HEK293 (cell line): ENCODE results near the gene NOPCHAP1.

Experiments
- CTCF ChIA-PET: fragments of 350-600 bp; formaldehyde crosslinking; extraction: SDS; loops from one replicate; lab custom pipeline; 2021; ENCODE audit warnings: antibody characterized with exemption; lab: Yijun Ruan, JAX
- POLR2A ChIA-PET: fragments of 300-600 bp; formaldehyde crosslinking; extraction: SDS; loops from one replicate; lab custom pipeline; 2020; ENCODE audit warnings: antibody characterized with exemption, inconsistent platforms; lab: Yijun Ruan, JAX
- H3K27ac ChIP-seq: fragments of 200-500 bp; sonication (Bioruptor generic); 2 replicates; pipeline ENCODE4 v1.5.1; 2014; ENCODE audit warnings: low read depth, low read length, control low read depth, inconsistent platforms; ENCODE audit errors: extremely low read depth
- H3K36me3 ChIP-seq, 2 experiments: fragments of 200-500 bp in 1 of 2; sonication (Bioruptor generic) in 1 of 2; 1 replicate in 1 of 2; 2 replicates in 1 of 2; pipeline ENCODE4 v1.5.1; 2014 to 2017; ENCODE audit warnings: inconsistent platforms in 2 of 2, low read length in 2 of 2; ENCODE audit not compliant: control insufficient read depth in 2 of 2, insufficient read depth in 1 of 2
- H3K4me1 ChIP-seq: fragments of 200-500 bp; sonication (Bioruptor generic); 2 replicates; pipeline ENCODE4 v1.5.1; 2014; ENCODE audit warnings: mild to moderate bottlenecking, low read length, inconsistent platforms; ENCODE audit not compliant: control insufficient read depth, insufficient read depth
- H3K4me3 ChIP-seq: 2 replicates; pipeline ENCODE4 v1.5.1; 2011; ENCODE audit warnings: low read depth, mild to moderate bottlenecking, control low read depth, low read length, moderate library complexity
- H3K9me3 ChIP-seq: fragments of 200-500 bp; sonication (Bioruptor generic); 2 replicates; pipeline ENCODE4 v1.5.1; 2014; ENCODE audit warnings: low read depth, low read length, inconsistent platforms; ENCODE audit not compliant: control insufficient read depth, insufficient read depth
- GLI2 ChIP-seq: fragments of 450-650 bp; formaldehyde crosslinking; IDR thresholded peaks from 2 replicates; pipeline ENCODE4; 2017; ENCODE audit warnings: missing biosample characterization, missing genetic modification characterization, low read depth, borderline replicate concordance
- GLIS1 ChIP-seq: fragments of 450-650 bp; formaldehyde crosslinking; IDR thresholded peaks from 2 replicates; pipeline ENCODE4 v1.5.1; 2016; ENCODE audit warnings: missing biosample characterization, missing genetic modification characterization
- HOXC10 ChIP-seq: sonication (generic); formaldehyde crosslinking; IDR thresholded peaks from 2 replicates; pipeline ENCODE4 v1.8.1; 2023; ENCODE audit warnings: mild to moderate bottlenecking, missing genetic modification reagents
- OSR2 ChIP-seq: fragments of 450-650 bp; formaldehyde crosslinking; IDR thresholded peaks from 2 replicates; pipeline ENCODE4 v1.5.1; 2016; ENCODE audit warnings: missing biosample characterization, missing genetic modification characterization
- ZBTB1 ChIP-seq: fragments of 450-650 bp; formaldehyde crosslinking; IDR thresholded peaks from 2 replicates; pipeline ENCODE4 v1.5.1; 2016; ENCODE audit warnings: missing biosample characterization, missing genetic modification characterization
- ZBTB20 ChIP-seq: fragments of 450-650 bp; formaldehyde crosslinking; IDR thresholded peaks from 2 replicates; pipeline ENCODE4 v1.5.1; 2016; ENCODE audit warnings: missing biosample characterization, missing genetic modification characterization
- ZBTB8A ChIP-seq: fragments of 450-650 bp; formaldehyde crosslinking; IDR thresholded peaks from 2 replicates; pipeline ENCODE4 v1.5.1; 2016; ENCODE audit warnings: missing biosample characterization, missing genetic modification characterization
- ZNF248 ChIP-seq: fragments of 450-650 bp; formaldehyde crosslinking; IDR thresholded peaks from 2 replicates; pipeline ENCODE4 v1.5.1; 2017; ENCODE audit warnings: missing biosample characterization, missing genetic modification characterization
- ZNF302 ChIP-seq: fragments of 450-650 bp; formaldehyde crosslinking; IDR thresholded peaks from 2 replicates; pipeline ENCODE4 v1.5.1; 2016; ENCODE audit warnings: missing biosample characterization, missing genetic modification characterization, low read depth
- ZNF354C ChIP-seq: fragments of 450-650 bp; formaldehyde crosslinking; IDR thresholded peaks from 2 replicates; pipeline ENCODE4 v1.5.1; 2016; ENCODE audit warnings: missing biosample characterization, missing genetic modification characterization, low read depth, borderline replicate concordance
- ZNF391 ChIP-seq: fragments of 450-650 bp; formaldehyde crosslinking; IDR thresholded peaks from 2 replicates; pipeline ENCODE4 v1.5.1; 2016; ENCODE audit warnings: low read depth, missing biosample characterization, missing genetic modification characterization, borderline replicate concordance
- ZNF549 ChIP-seq: fragments of 450-650 bp; IDR thresholded peaks from 2 replicates; pipeline ENCODE4 v1.5.1; 2018; ENCODE audit warnings: missing biosample characterization, missing genetic modification characterization, mild to moderate bottlenecking, inconsistent platforms, moderate library complexity
- ZNF561 ChIP-seq: fragments of 450-650 bp; IDR thresholded peaks from 2 replicates; pipeline ENCODE4 v1.5.1; 2018; ENCODE audit warnings: missing biosample characterization, missing genetic modification characterization, borderline replicate concordance
- ZNF677 ChIP-seq: fragments of 450-650 bp; IDR thresholded peaks from 2 replicates; pipeline ENCODE4 v1.5.0; 2018; ENCODE audit warnings: missing biosample characterization, mild to moderate bottlenecking, missing genetic modification characterization, moderate library complexity
- ZNF707 ChIP-seq: fragments of 450-650 bp; formaldehyde crosslinking; IDR thresholded peaks from 2 replicates; pipeline ENCODE4 v1.5.1; 2016; ENCODE audit warnings: missing biosample characterization, missing genetic modification characterization
- ZNF747 ChIP-seq: fragments of 450-650 bp; formaldehyde crosslinking; IDR thresholded peaks from 2 replicates; pipeline ENCODE4 v1.5.1; 2016; ENCODE audit warnings: missing biosample characterization, missing genetic modification characterization
- ZNF843 ChIP-seq: fragments of 450-650 bp; formaldehyde crosslinking; IDR thresholded peaks from 2 replicates; pipeline ENCODE4 v1.5.1; 2016; ENCODE audit warnings: missing biosample characterization, missing genetic modification characterization
- TF ChIP-seq, protein P1 (sequence below): fragments of 450-650 bp; formaldehyde crosslinking; IDR thresholded peaks from 2 replicates; pipeline ENCODE4 v1.5.1; 2016; ENCODE audit warnings: missing biosample characterization, missing genetic modification characterization, borderline replicate concordance
- TF ChIP-seq, protein P2 (sequence below): fragments of 450-650 bp; formaldehyde crosslinking; IDR thresholded peaks from 2 replicates; pipeline ENCODE4 v1.5.1; 2016; ENCODE audit warnings: missing biosample characterization, missing genetic modification characterization
- TF ChIP-seq, protein P3 (sequence below): fragments of 450-650 bp; formaldehyde crosslinking; IDR thresholded peaks from 2 replicates; pipeline ENCODE4 v1.5.1; 2016; ENCODE audit warnings: missing biosample characterization, missing genetic modification characterization
- TF ChIP-seq, protein P4 (sequence below): fragments of 450-650 bp; formaldehyde crosslinking; IDR thresholded peaks from 2 replicates; pipeline ENCODE4; 2016; ENCODE audit warnings: missing biosample characterization, missing genetic modification characterization
- TF ChIP-seq, protein P5 (sequence below): fragments of 450-650 bp; formaldehyde crosslinking; IDR thresholded peaks from 2 replicates; pipeline ENCODE4 v1.5.1; 2016; ENCODE audit warnings: missing biosample characterization, missing genetic modification characterization
- TF ChIP-seq, protein P6 (sequence below): sonication (generic); formaldehyde crosslinking; IDR thresholded peaks from 2 replicates; pipeline ENCODE4 v1.8.1; 2022; ENCODE audit warnings: mild to moderate bottlenecking, moderate library complexity, missing genetic modification reagents

NOPCHAP1 gene

DNA sequence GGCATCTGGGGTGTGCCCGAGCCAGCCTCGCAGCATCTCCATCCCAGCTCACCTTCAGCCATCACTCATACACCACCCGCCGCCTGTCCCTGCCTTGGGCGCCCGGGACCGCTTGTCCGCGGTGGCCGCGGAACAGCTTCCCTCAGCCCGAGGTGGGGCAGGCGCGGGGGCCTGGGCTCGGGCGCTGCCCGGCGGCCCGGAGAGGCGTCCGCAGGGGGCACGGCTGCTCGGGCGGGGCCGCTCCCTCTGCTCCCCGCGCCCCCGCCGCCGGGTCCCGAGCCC lies 28.5 kb upstream of the NOPCHAP1 start:
- Histone ChIP-seq H3K36me3 (no peaks in the 10 kb centered on the region), H3K4me1 (peaks cover 24% of the 10 kb centered on the region), H3K27ac (peak overlapping the region; percentile 85), H3K4me3 (peak overlapping the region; percentile 94), H3K9me3 (no peaks in the 10 kb centered on the region)
- ChIA-PET CTCF (interaction anchor here (0.6 to 1.1 kb wide), 4 partner anchors 22 to 939 kb away, joined by 3 to 5 read pairs (median 4); no protein-coding TSS in a partner anchor), POLR2A (interaction anchor here (1.0 to 2.5 kb wide), 3 partner anchors 15 to 29 kb away, joined by 3 to 12 read pairs (median 3); partner anchors contain the start of gene NOPCHAP1)
- TF ChIP-seq ZNF561 (tag by site-specific recombination) (peak; percentile 46; the same call in 1 of the 2 replicates), GLIS1 (no peak), ZBTB1 (tag by site-specific recombination) (no peak), ZNF677 (tag by site-specific recombination) (0 out of 2 replicates have a peak, but pooled peaks have one; percentile 14), HOXC10 (CRISPR knock-in tag) (no peak), ZNF354C (no peak), ZBTB20 (tag by site-specific recombination) (peak; percentile 85; the same call in 1 of the 2 replicates), ZNF843 (tag by site-specific recombination) (no peak), GLI2 (tag by site-specific recombination) (no peak), ZBTB8A (tag by site-specific recombination) (peak; percentile 90; the same call in 1 of the 2 replicates)
- TF ChIP-seq, protein P1, sequence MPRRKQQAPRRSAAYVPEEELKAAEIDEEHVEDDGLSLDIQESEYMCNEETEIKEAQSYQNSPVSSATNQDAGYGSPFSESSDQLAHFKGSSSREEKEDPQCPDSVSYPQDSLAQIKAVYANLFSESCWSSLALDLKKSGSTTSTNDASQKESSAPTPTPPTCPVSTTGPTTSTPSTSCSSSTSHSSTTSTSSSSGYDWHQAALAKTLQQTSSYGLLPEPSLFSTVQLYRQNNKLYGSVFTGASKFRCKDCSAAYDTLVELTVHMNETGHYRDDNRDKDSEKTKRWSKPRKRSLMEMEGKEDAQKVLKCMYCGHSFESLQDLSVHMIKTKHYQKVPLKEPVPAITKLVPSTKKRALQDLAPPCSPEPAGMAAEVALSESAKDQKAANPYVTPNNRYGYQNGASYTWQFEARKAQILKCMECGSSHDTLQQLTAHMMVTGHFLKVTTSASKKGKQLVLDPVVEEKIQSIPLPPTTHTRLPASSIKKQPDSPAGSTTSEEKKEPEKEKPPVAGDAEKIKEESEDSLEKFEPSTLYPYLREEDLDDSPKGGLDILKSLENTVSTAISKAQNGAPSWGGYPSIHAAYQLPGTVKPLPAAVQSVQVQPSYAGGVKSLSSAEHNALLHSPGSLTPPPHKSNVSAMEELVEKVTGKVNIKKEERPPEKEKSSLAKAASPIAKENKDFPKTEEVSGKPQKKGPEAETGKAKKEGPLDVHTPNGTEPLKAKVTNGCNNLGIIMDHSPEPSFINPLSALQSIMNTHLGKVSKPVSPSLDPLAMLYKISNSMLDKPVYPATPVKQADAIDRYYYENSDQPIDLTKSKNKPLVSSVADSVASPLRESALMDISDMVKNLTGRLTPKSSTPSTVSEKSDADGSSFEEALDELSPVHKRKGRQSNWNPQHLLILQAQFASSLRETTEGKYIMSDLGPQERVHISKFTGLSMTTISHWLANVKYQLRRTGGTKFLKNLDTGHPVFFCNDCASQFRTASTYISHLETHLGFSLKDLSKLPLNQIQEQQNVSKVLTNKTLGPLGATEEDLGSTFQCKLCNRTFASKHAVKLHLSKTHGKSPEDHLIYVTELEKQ = no peak
- TF ChIP-seq, protein P2, sequence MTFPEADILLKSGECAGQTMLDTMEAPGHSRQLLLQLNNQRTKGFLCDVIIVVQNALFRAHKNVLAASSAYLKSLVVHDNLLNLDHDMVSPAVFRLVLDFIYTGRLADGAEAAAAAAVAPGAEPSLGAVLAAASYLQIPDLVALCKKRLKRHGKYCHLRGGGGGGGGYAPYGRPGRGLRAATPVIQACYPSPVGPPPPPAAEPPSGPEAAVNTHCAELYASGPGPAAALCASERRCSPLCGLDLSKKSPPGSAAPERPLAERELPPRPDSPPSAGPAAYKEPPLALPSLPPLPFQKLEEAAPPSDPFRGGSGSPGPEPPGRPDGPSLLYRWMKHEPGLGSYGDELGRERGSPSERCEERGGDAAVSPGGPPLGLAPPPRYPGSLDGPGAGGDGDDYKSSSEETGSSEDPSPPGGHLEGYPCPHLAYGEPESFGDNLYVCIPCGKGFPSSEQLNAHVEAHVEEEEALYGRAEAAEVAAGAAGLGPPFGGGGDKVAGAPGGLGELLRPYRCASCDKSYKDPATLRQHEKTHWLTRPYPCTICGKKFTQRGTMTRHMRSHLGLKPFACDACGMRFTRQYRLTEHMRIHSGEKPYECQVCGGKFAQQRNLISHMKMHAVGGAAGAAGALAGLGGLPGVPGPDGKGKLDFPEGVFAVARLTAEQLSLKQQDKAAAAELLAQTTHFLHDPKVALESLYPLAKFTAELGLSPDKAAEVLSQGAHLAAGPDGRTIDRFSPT (tag by site-specific recombination) = no peak

DNA sequence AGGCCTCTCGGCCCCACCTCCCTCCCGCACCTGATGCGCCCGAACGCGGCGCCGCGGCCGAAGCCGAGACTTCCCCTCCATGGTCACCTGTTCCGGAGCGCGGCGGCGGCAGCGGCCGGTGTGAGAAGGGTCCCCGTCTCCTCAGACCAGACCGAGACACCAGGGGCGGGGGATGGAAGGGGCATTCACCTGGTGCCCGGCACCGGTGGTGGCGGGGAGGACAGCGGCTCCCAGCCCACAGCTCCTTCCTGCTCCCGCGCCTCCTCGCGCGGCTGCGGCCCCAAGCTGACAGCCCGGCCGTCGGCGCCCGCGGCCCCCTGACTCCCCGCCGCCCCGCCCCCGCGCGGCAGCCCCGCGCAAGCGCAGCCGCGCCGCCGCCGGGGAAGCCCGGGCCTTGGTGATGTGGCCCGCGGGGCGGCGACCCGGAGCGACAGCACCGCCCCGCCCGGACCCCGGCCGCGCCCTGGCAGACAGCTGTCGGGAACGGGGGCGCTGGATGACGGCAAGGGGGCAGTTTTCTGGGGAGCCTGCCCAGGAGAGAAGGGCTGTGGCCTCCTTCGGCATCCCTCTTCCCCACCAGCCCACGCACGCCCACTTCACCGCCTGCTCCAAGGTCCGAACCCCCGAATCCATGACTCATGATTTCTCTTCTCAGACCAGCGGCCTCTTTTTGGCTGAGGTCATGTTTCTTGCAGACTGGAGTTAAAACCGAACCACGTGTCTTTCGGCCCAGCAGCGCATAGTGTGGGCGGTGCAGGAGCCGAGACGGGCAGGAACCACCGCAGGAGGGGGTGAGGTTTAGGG lies 27.9 kb upstream of the NOPCHAP1 start, which contains the start of gene SLC41A2:
TSS of gene SLC41A2 (minus strand) at position 290 of the 804 bp plus-strand sequence. CDS start 29,763 bp downstream, outside the sequence.
- Histone ChIP-seq H3K4me1 (peaks cover 21% of the 10 kb centered on the region), H3K36me3 (no peaks in the 10 kb centered on the region), H3K27ac (peak within 1 kb of the TSS; percentile 85), H3K9me3 (no peaks in the 10 kb centered on the region), H3K4me3 (peak within 1 kb of the TSS; percentile 94)
- ChIA-PET POLR2A (interaction anchor here (0.5 to 2.5 kb wide), 5 partner anchors 15 to 51 kb away, joined by 3 to 12 read pairs (median 3); partner anchors contain the start of gene NOPCHAP1), CTCF (interaction anchor here (0.6 to 1.1 kb wide), 2 partner anchors 165 to 940 kb away, joined by 3 to 4 read pairs; no protein-coding TSS in a partner anchor)
- TF ChIP-seq ZNF747 (tag by site-specific recombination) (no peak), ZNF302 (tag by site-specific recombination) (no peak), ZNF707 (no peak), OSR2 (tag by site-specific recombination) (peak; percentile 6; the same call in 1 of the 2 replicates), ZNF391 (tag by site-specific recombination) (no peak), ZNF248 (tag by site-specific recombination) (no peak), ZNF549 (tag by site-specific recombination) (no peak)
- TF ChIP-seq, protein P3, sequence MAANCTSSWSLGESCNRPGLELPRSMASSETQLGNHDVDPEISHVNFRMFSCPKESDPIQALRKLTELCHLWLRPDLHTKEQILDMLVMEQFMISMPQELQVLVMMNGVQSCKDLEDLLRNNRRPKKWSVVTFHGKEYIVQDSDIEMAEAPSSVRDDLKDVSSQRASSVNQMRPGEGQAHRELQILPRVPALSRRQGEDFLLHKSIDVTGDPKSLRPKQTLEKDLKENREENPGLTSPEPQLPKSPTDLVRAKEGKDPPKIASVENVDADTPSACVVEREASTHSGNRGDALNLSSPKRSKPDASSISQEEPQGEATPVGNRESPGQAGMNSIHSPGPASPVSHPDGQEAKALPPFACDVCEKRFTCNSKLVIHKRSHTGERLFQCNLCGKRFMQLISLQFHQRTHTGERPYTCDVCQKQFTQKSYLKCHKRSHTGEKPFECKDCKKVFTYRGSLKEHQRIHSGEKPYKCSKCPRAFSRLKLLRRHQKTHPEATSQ (tag by site-specific recombination) = peak; percentile 54; the same call in 1 of the 2 replicates
- TF ChIP-seq, protein P4, sequence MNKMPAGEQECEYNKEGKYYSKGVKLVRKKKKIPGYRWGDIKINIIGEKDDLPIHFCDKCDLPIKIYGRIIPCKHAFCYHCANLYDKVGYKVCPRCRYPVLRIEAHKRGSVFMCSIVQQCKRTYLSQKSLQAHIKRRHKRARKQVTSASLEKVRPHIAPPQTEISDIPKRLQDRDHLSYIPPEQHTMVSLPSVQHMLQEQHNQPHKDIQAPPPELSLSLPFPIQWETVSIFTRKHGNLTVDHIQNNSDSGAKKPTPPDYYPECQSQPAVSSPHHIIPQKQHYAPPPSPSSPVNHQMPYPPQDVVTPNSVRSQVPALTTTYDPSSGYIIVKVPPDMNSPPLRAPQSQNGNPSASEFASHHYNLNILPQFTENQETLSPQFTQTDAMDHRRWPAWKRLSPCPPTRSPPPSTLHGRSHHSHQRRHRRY (tag by site-specific recombination) = no peak
- TF ChIP-seq, protein P5, sequence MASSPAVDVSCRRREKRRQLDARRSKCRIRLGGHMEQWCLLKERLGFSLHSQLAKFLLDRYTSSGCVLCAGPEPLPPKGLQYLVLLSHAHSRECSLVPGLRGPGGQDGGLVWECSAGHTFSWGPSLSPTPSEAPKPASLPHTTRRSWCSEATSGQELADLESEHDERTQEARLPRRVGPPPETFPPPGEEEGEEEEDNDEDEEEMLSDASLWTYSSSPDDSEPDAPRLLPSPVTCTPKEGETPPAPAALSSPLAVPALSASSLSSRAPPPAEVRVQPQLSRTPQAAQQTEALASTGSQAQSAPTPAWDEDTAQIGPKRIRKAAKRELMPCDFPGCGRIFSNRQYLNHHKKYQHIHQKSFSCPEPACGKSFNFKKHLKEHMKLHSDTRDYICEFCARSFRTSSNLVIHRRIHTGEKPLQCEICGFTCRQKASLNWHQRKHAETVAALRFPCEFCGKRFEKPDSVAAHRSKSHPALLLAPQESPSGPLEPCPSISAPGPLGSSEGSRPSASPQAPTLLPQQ (tag by site-specific recombination) = peak; percentile 67
- TF ChIP-seq, protein P6, sequence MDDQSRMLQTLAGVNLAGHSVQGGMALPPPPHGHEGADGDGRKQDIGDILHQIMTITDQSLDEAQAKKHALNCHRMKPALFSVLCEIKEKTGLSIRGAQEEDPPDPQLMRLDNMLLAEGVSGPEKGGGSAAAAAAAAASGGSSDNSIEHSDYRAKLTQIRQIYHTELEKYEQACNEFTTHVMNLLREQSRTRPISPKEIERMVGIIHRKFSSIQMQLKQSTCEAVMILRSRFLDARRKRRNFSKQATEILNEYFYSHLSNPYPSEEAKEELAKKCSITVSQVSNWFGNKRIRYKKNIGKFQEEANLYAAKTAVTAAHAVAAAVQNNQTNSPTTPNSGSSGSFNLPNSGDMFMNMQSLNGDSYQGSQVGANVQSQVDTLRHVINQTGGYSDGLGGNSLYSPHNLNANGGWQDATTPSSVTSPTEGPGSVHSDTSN (CRISPR knock-in tag) = no peak
